Activated T-helper 1 cell treated with anti-CD3 and anti-CD28 coated beads, Interleukin-12 subunit alpha, Interleukin-12 subunit beta, Interleukin-2, Interleukin-4 antibody, amounts not matched to agents 30 ng/mL and 10 ng/mL and 1 ng/mL, durations not matched to agents 14 hours and 24 hours and 36 hours (primary cell): ENCODE data around the gene PRR20G. TPM values are rescaled to one million over a fixed set of nuclear protein-coding genes. Genes with fewer than 3 reads are reported as not detected.

Source experiments
- DNase-seq: peaks from one replicate; pipeline ENCODE4 v3.0.0; 2021; ENCODE audit warnings: low spot score
- H3K27ac Mint-ChIP-seq: one replicate; pipeline ENCODE4 v1.8.0; 2021; ENCODE audit warnings: mild to moderate bottlenecking, mixed read lengths
- H3K27me3 Mint-ChIP-seq: one replicate; pipeline ENCODE4 v1.8.0; 2022; ENCODE audit warnings: mild to moderate bottlenecking, moderate library complexity, mixed read lengths; ENCODE audit not compliant: insufficient read depth
- H3K36me3 Mint-ChIP-seq: one replicate; pipeline ENCODE4 v1.8.0; 2021; ENCODE audit warnings: low read depth, mixed read lengths
- H3K4me1 Mint-ChIP-seq: one replicate; pipeline ENCODE4 v1.8.0; 2021; ENCODE audit warnings: low read depth, mixed read lengths
- H3K4me3 Mint-ChIP-seq: one replicate; pipeline ENCODE4 v1.8.0; 2021; ENCODE audit warnings: mild to moderate bottlenecking, moderate library complexity, mixed read lengths
- H3K9me3 Mint-ChIP-seq: one replicate; pipeline ENCODE4 v1.8.0; 2021; ENCODE audit warnings: mixed read lengths
- intact Hi-C: fragments of 100-400 bp; cut with micrococcal nuclease; formaldehyde crosslinking; loops from one replicate; pipeline ENCODE4 v1.15.1; 2024
- total RNA-seq: library from RNA; stranded (reverse); gene quantifications from 2 replicates; pipeline ENCODE4 v1.2.3, GENCODE V29; 2022

The PRR20G gene
- total RNA-seq, 1 donor from 2014 or later = not detected

DNA sequence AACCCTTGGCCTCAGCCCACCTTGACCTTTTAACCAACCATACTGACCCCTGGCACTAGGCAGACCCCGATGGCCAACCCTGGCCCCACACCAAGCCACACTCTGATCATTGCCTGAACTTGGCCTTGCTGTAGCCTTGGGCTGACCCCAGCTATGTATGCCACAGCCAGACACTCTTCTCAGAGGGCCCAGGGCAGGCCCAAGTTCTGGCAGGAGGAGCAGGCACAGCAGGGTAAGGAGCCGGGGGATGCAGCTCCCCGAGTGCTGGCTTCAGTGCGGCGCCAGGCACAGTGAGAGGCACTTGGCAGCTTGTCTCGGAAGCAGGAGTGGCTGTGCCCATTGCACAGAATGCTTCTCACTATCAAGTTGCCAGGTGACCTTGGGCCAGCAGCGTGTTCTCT is 22.3 kb downstream of the PRR20G start:
- Mint-ChIP-seq H3K36me3 (no peaks in the 10 kb centered on the region), H3K27ac (no peak overlapping the region), H3K4me3 (no peak overlapping the region), H3K4me1 (no peaks in the 10 kb centered on the region), H3K9me3 (peaks cover 14% of the 10 kb centered on the region), H3K27me3 (no peaks in the 10 kb centered on the region)
- intact Hi-C loops = no loop called here
- no peak for DNase-seq

- Mint-ChIP-seq H3K27ac (no peak overlapping the region), H3K36me3 (no peaks in the 10 kb centered on the region), H3K9me3 (peaks cover 14% of the 10 kb centered on the region), H3K4me1 (no peaks in the 10 kb centered on the region), H3K27me3 (no peaks in the 10 kb centered on the region), H3K4me3 (no peak overlapping the region)
- no peak for DNase-seq
- intact Hi-C loops = no loop called here
Observed at GRCh38 chr3:127264794-127265514, 22.9 kb downstream of the PRR20G start.

GRCh38 chr3:127264292-127264691 is 23.6 kb downstream of the PRR20G start:
- intact Hi-C loops = no loop called here
- Mint-ChIP-seq H3K27me3 (no peaks in the 10 kb centered on the region), H3K36me3 (no peaks in the 10 kb centered on the region), H3K4me1 (no peaks in the 10 kb centered on the region), H3K9me3 (peaks cover 9% of the 10 kb centered on the region), H3K27ac (no peak overlapping the region), H3K4me3 (no peak overlapping the region)
- DNase-seq = no peak

GRCh38 chr3:127263586-127264231 is 24.1 kb downstream of the PRR20G start:
- peaks cover 4% of the 10 kb centered on the region for H3K9me3 Mint-ChIP-seq
- H3K4me3 Mint-ChIP-seq = no peak overlapping the region
- no peaks in the 10 kb centered on the region for H3K36me3 Mint-ChIP-seq
- no peak overlapping the region for H3K27ac Mint-ChIP-seq
- no peaks in the 10 kb centered on the region for H3K4me1 Mint-ChIP-seq
- no peaks in the 10 kb centered on the region for H3K27me3 Mint-ChIP-seq
- DNase-seq = no peak
- intact Hi-C loops = no loop called here

- Mint-ChIP-seq H3K4me3 (no peak overlapping the region), H3K4me1 (no peaks in the 10 kb centered on the region), H3K27ac (no peak overlapping the region), H3K27me3 (no peaks in the 10 kb centered on the region), H3K36me3 (no peaks in the 10 kb centered on the region), H3K9me3 (no peaks in the 10 kb centered on the region)
- DNase-seq = no peak
- intact Hi-C loops = no loop called here
Observed at GRCh38 chr3:127263037-127263436, 24.8 kb downstream of the PRR20G start.

DNA sequence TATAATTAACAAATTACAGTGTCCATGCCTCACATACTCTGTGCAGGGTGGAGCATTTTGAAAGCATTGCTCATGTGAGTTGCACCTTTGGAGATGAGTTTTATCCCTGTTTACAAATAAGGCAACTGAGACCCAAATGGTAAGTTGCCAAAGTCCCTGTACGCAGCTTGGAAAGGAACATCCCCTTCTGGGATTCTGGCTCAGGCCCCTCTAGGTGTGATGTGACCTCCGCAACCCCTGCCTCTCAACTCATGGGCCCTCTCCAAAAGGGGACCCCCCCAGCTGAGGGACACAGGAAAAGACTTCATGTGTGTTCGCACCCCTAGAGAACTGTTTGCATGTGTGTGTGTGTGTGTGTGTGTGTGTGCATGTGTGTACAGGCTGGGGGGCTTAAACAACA is 25.3 kb downstream of the PRR20G start:
- no peak overlapping the region for H3K27ac Mint-ChIP-seq
- intact Hi-C loops = no loop called here
- no peaks in the 10 kb centered on the region for H3K27me3 Mint-ChIP-seq
- H3K9me3 Mint-ChIP-seq = no peaks in the 10 kb centered on the region
- H3K4me1 Mint-ChIP-seq = no peaks in the 10 kb centered on the region
- DNase-seq = no peak
- H3K4me3 Mint-ChIP-seq = no peak overlapping the region
- H3K36me3 Mint-ChIP-seq = no peaks in the 10 kb centered on the region

GRCh38 chr3:127261925-127262324 is 25.9 kb downstream of the PRR20G start:
- intact Hi-C loops = no loop called here
- Mint-ChIP-seq H3K4me3 (no peak overlapping the region), H3K36me3 (no peaks in the 10 kb centered on the region), H3K27me3 (no peaks in the 10 kb centered on the region), H3K27ac (no peak overlapping the region), H3K9me3 (no peaks in the 10 kb centered on the region), H3K4me1 (no peaks in the 10 kb centered on the region)
- DNase-seq = no peak

DNA sequence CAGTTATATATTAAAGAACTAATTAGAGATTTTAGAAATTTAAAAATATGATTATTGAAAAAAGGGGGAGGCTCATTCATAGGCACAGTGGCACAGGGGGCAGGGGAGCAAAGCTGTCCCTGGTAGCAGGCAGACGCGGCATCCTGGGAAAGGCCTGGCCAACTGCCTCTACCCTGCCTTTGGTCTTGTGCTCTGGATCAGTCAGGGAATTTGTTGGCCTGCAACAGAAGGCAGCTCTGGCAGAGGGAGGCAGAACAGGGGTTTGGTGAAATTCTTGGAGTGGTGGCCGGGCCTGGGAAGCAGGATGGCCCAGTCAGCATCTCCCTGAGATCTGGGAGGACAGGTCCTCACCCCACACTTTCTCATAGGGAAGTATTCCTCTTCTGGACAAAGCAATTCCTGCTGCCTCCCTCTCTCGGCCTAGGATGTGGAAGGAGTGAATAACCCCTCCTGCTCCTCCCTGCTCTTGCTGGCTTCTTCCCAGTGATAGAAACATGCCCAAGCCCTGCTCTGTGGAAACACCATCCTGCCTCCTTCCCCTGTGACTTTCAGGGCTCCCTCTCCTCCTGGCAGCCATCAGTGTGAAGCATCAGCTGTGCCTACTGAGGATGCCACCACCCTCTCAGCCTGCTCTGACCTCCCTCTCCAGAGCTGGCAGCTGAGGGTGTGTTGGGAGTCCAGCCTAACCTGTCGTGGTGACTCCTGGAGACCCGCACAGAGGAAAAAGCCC is 26.9 kb downstream of the PRR20G start:
- Mint-ChIP-seq H3K9me3 (no peaks in the 10 kb centered on the region), H3K36me3 (no peaks in the 10 kb centered on the region), H3K4me1 (no peaks in the 10 kb centered on the region), H3K27me3 (no peaks in the 10 kb centered on the region), H3K27ac (no peak overlapping the region), H3K4me3 (no peak overlapping the region)
- DNase-seq = no peak
- intact Hi-C loops = no loop called here

GRCh38 chr3:127260416-127260815 is 27.4 kb downstream of the PRR20G start:
- Mint-ChIP-seq H3K4me1 (no peaks in the 10 kb centered on the region), H3K27me3 (no peaks in the 10 kb centered on the region), H3K27ac (no peak overlapping the region), H3K9me3 (no peaks in the 10 kb centered on the region), H3K36me3 (no peaks in the 10 kb centered on the region), H3K4me3 (no peak overlapping the region)
- intact Hi-C loops = no loop called here
- DNase-seq = no peak

DNA sequence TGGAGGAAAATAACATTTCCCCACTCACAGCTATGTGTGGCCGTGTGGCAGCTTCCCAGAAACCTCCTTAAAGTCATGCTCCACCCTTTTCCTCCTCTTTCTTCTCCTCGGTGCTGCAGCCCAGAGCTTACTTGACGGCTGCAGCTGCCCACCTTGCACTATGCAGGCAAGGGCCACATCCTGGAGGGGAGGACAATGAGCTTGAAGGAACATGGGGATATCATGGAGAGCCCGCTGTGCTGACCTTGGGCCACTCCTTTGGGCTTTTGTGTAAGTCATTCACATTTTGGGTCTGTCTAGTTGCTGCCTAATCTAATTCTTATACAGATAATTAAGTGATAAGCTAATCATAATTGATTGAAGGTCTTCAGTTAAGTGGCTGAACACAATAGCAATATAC is 28.0 kb downstream of the PRR20G start:
- Mint-ChIP-seq H3K27ac (no peak overlapping the region), H3K27me3 (no peaks in the 10 kb centered on the region), H3K36me3 (no peaks in the 10 kb centered on the region), H3K4me1 (no peaks in the 10 kb centered on the region), H3K9me3 (no peaks in the 10 kb centered on the region), H3K4me3 (no peak overlapping the region)
- DNase-seq = no peak
- intact Hi-C loops = no loop called here

DNA sequence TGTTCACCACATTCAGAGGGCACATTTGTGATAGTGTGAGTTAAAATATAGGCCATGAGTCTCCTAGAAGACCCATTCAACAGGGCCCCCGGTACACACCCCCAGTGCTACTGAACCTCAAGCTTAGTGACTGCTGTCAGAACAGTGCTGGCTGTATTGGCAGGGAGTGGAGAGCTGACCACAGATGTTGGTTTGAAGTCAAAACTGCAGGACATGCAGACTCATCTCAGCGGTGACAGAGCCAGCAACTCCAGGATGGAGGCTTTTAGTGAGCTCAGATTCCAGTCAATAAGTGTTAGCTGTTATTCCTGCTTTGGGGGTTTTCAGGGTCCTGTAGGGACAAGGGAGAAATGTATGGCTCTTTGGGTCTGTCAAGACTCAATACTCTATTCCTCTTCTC is 29.1 kb downstream of the PRR20G start:
- H3K9me3 Mint-ChIP-seq = no peaks in the 10 kb centered on the region
- intact Hi-C loops = no loop called here
- no peaks in the 10 kb centered on the region for H3K27me3 Mint-ChIP-seq
- H3K4me3 Mint-ChIP-seq = no peak overlapping the region
- H3K27ac Mint-ChIP-seq = no peak overlapping the region
- no peak for DNase-seq
- no peaks in the 10 kb centered on the region for H3K4me1 Mint-ChIP-seq
- H3K36me3 Mint-ChIP-seq = no peaks in the 10 kb centered on the region

DNA sequence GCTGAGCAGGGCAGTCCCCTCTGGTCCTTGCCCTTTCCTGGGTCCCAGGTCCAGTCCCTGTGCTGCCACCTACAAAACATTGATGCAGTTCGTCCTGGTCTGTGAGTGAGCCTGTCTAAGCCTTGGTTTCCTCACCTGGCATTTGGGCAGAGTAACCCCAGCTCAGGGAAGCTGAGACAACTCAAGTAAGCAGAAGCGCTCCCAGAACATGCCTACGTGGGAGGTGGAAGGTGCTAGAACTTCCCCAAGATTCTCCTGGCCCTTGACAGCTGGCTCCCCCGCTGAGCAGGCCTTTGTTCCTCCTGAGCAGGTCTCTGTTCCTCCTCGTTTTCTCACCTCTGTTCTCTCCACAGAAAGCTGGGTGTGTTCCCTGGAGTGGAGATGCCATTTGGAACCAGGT is 30.5 kb downstream of the PRR20G start:
- intact Hi-C loops = no loop called here
- Mint-ChIP-seq H3K36me3 (no peaks in the 10 kb centered on the region), H3K9me3 (no peaks in the 10 kb centered on the region), H3K4me1 (no peaks in the 10 kb centered on the region), H3K27me3 (peaks cover 3% of the 10 kb centered on the region), H3K4me3 (no peak overlapping the region), H3K27ac (no peak overlapping the region)
- no peak for DNase-seq

GRCh38 chr3:127256733-127257271 is 31.0 kb downstream of the PRR20G start:
- Mint-ChIP-seq H3K36me3 (no peaks in the 10 kb centered on the region), H3K27me3 (peaks cover 3% of the 10 kb centered on the region), H3K4me3 (no peak overlapping the region), H3K4me1 (no peaks in the 10 kb centered on the region), H3K27ac (no peak overlapping the region), H3K9me3 (no peaks in the 10 kb centered on the region)
- intact Hi-C loops = no loop called here
- no peak for DNase-seq
